ENCODE data around the gene PDIK1L. TPM values are rescaled to one million over a fixed set of nuclear protein-coding genes. Genes with fewer than 3 reads are reported as not detected.

PDIK1L gene
- total and polyA plus RNA-seq, 4 donors: 3.2 to 9.2 (median 4.8) TPM

DNA sequence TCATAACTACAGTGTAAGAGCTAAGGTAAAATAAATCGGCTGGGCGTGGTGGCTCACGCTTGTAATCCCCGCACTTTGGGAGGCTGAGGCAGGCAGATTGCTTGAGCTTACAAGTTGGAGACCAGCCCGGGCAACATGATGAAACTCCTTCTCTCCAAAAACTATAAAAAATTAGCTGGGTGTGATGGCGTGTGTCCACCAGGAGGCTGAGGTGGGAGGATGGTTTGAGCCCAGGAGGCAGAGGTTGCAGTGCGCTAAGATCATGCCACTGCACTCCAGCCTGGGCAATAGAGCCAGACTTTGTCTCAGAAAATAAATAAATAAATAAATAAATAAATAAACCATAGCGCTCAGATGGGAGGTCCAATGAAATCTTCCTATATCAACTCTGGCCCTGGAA lies 30.5 kb downstream of the PDIK1L start:
- Histone ChIP-seq H3K4me3 (ENCODE audit: low read depth in 1 of 3, low read length in 3 of 3) (no peak overlapping the region), H3K9ac (ENCODE audit: low read depth in 1 of 2, low read length in 2 of 2) (no peak overlapping the region), H3K27ac (ENCODE audit: low read depth in 1 of 2, low read length in 2 of 2) (no peak overlapping the region), H3K9me3 (ENCODE audit: control insufficient read depth in 4 of 4, low read length in 3 of 4) (no peaks in the 10 kb centered on the region), H3K27me3 (ENCODE audit: control insufficient read depth in 4 of 4, insufficient read depth in 4 of 4, low read length in 3 of 4) (no peaks in the 10 kb centered on the region), H3K4me1 (ENCODE audit: control insufficient read depth in 4 of 4, insufficient read depth in 4 of 4, low read length in 3 of 4) (no peaks in the 10 kb centered on the region), H3K36me3 (ENCODE audit: control insufficient read depth in 4 of 4, insufficient read depth in 3 of 4, low read depth in 1 of 4, low read length in 3 of 4) (no peaks in the 10 kb centered on the region)
- WGBS: 90% methylated on average over 8 of the region's 8 CpGs
- no peak for TF ChIP-seq JUND (IDR thresholded peaks at IDR 0.05)
- DNase-seq (ENCODE audit: low spot score): no peak

- Histone ChIP-seq H3K36me3 (ENCODE audit: control insufficient read depth in 4 of 4, insufficient read depth in 3 of 4, low read depth in 1 of 4, low read length in 3 of 4) (no peaks in the 10 kb centered on the region), H3K9me3 (ENCODE audit: control insufficient read depth in 4 of 4, low read length in 3 of 4) (no peaks in the 10 kb centered on the region), H3K9ac (ENCODE audit: low read depth in 1 of 2, low read length in 2 of 2) (no peak overlapping the region), H3K27me3 (ENCODE audit: control insufficient read depth in 4 of 4, insufficient read depth in 4 of 4, low read length in 3 of 4) (no peaks in the 10 kb centered on the region), H3K4me3 (ENCODE audit: low read depth in 1 of 3, low read length in 3 of 3) (no peak overlapping the region), H3K4me1 (ENCODE audit: control insufficient read depth in 4 of 4, insufficient read depth in 4 of 4, low read length in 3 of 4) (no peaks in the 10 kb centered on the region), H3K27ac (ENCODE audit: low read depth in 1 of 2, low read length in 2 of 2) (no peak overlapping the region)
- WGBS: 27% methylated on average over 19 of the region's 19 CpGs
- peak; percentile 82 for DNase-seq (ENCODE audit: low spot score)
- TF ChIP-seq GABPA (IDR thresholded peaks at IDR 0.05 in 1 of 2, conservative IDR thresholded peaks at IDR 0.05 in 1 of 2): no peak
- no peak for TF ChIP-seq SP1 (IDR thresholded peaks at IDR 0.05)
- TF ChIP-seq FOXA1 (IDR thresholded peaks at IDR 0.05): no peak
- TF ChIP-seq, protein P1, sequence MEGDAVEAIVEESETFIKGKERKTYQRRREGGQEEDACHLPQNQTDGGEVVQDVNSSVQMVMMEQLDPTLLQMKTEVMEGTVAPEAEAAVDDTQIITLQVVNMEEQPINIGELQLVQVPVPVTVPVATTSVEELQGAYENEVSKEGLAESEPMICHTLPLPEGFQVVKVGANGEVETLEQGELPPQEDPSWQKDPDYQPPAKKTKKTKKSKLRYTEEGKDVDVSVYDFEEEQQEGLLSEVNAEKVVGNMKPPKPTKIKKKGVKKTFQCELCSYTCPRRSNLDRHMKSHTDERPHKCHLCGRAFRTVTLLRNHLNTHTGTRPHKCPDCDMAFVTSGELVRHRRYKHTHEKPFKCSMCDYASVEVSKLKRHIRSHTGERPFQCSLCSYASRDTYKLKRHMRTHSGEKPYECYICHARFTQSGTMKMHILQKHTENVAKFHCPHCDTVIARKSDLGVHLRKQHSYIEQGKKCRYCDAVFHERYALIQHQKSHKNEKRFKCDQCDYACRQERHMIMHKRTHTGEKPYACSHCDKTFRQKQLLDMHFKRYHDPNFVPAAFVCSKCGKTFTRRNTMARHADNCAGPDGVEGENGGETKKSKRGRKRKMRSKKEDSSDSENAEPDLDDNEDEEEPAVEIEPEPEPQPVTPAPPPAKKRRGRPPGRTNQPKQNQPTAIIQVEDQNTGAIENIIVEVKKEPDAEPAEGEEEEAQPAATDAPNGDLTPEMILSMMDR (IDR thresholded peaks at IDR 0.05; ENCODE audit: low read depth, low read length, missing input control): peak; percentile 71
- no peak for TF ChIP-seq JUND (IDR thresholded peaks at IDR 0.05)
- TF ChIP-seq, protein P2, sequence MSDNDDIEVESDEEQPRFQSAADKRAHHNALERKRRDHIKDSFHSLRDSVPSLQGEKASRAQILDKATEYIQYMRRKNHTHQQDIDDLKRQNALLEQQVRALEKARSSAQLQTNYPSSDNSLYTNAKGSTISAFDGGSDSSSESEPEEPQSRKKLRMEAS (IDR thresholded peaks at IDR 0.05): no peak
- no peak for TF ChIP-seq YY1 (IDR thresholded peaks at IDR 0.05)
- peak; percentile 92 to 98 for TF ChIP-seq RAD21 (IDR thresholded peaks at IDR 0.05)
- TF ChIP-seq TAF1 (conservative IDR thresholded peaks at IDR 0.05): no peak
- no peak for TF ChIP-seq ATF3 (IDR thresholded peaks at IDR 0.05)
- no peak for TF ChIP-seq RXRA (IDR thresholded peaks at IDR 0.05)
Observed at GRCh38 chr1:26145041-26145959, 33.7 kb downstream of the PDIK1L start.

- no peaks in the 10 kb centered on the region for H3K36me3 ChIP-seq (ENCODE audit: control insufficient read depth in 4 of 4, insufficient read depth in 3 of 4, low read depth in 1 of 4, low read length in 3 of 4)
- no peak overlapping the region for H3K9ac ChIP-seq (ENCODE audit: low read depth in 1 of 2, low read length in 2 of 2)
- no peak overlapping the region for H3K4me3 ChIP-seq (ENCODE audit: low read depth in 1 of 3, low read length in 3 of 3)
- no peak for DNase-seq (ENCODE audit: low spot score)
- H3K9me3 ChIP-seq (ENCODE audit: control insufficient read depth in 4 of 4, low read length in 3 of 4): no peaks in the 10 kb centered on the region
- H3K27me3 ChIP-seq (ENCODE audit: control insufficient read depth in 4 of 4, insufficient read depth in 4 of 4, low read length in 3 of 4): no peaks in the 10 kb centered on the region
- WGBS: 43% methylated on average over 6 of the region's 6 CpGs
- H3K4me1 ChIP-seq (ENCODE audit: control insufficient read depth in 4 of 4, insufficient read depth in 4 of 4, low read length in 3 of 4): no peaks in the 10 kb centered on the region
- no peak overlapping the region for H3K27ac ChIP-seq (ENCODE audit: low read depth in 1 of 2, low read length in 2 of 2)
- TF ChIP-seq, protein P1 (IDR thresholded peaks at IDR 0.05; ENCODE audit: low read depth, low read length, missing input control): no peak
- no peak for TF ChIP-seq FOXA2 (IDR thresholded peaks at IDR 0.05)
- TF ChIP-seq ATF3 (IDR thresholded peaks at IDR 0.05): no peak
- no peak for TF ChIP-seq RXRA (IDR thresholded peaks at IDR 0.05)
- TF ChIP-seq HNF4G (IDR thresholded peaks at IDR 0.05): no peak
- TF ChIP-seq YY1 (IDR thresholded peaks at IDR 0.05): no peak
Observed at GRCh38 chr1:26145960-26146294, 34.3 kb downstream of the PDIK1L start.

All from liver (tissue), 9 donors.